Loucy (cell line): ENCODE data around the gene STX8.

Experiments used
- CTCF ChIP-seq: fragments of 200-600 bp; sonication (generic); conservative IDR thresholded peaks from 2 replicates; pipeline ENCODE4 v1.5.1; 2014; ENCODE audit warnings: mild to moderate bottlenecking, antibody characterized with exemption, low read length
- EZH2phosphoT487 ChIP-seq: fragments of 200-600 bp; IDR thresholded peaks from 2 replicates; pipeline ENCODE4 v1.6.1; 2018; ENCODE audit warnings: antibody characterized with exemption, mild to moderate bottlenecking, moderate library complexity, borderline replicate concordance

- TF ChIP-seq CTCF (no peak), EZH2phosphoT487 (no peak)
Measured at GRCh38 chr17:9254841-9255240, 320.8 kb downstream of the STX8 start.
